Activated T-cell treated with anti-CD3 and anti-CD28 coated beads for 24 hours (primary cell): Measurements from ENCODE around the gene MROH7.

Experiments used
- DNase-seq: peaks from one replicate; pipeline ENCODE4 v3.0.0-alpha.2; 2020; ENCODE audit warnings: low read depth

Gene MROH7

GRCh38 chr1:54742282-54742681, 100.7 kb downstream of the MROH7 start:
- DNase-seq, result no peak

- DNase-seq, result no peak
These were observed 102.0 kb downstream of the MROH7 start for GRCh38 chr1:54743416-54744226.

DNA sequence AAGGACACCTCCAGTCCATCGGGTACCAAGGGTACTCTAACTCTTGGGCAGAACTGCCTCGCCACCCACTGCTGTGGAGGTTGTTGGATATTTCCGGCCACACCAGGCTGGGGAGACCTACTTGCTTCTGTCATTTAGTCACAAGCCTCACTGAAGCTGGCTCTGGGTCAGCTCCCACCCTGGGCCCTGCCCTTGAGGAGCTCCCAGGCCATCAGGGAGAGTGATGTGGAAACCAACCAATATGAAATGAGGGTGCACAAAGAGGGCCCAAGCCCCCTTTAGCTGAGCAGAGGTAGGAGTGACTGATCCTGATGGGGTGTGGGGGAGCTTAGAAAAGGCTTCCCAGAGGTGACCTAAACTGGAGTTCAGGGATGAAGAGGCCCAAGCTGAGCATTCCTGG, 103.1 kb downstream of the MROH7 start:
- no peak for DNase-seq

GRCh38 chr1:54745274-54745673, 103.7 kb downstream of the MROH7 start:
- DNase-seq, result no peak

DNA sequence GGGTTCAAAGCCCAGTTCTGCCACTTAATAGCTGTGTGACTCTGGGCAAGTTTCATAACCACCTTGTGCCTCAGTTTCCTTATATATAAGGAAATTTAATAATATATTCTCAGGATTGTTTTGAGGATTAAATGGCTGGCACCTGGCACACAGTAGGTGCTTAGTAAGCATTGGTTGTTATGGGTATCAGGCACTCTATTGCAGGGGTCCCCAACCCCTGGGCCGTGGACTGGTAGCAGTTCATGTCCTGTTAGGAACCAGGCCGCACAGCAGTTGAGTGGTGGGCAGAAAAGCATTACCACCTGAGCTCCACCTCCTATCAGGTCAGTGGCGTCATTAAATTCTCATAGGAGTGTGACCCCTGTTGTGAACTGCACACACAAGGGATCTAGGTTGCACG, 104.3 kb downstream of the MROH7 start:
- no peak for DNase-seq

- no peak for DNase-seq
These were observed 106.7 kb downstream of the MROH7 start for GRCh38 chr1:54748094-54748835.

- DNase-seq, result no peak
These were observed 109.0 kb downstream of the MROH7 start for GRCh38 chr1:54750596-54750995.

DNA sequence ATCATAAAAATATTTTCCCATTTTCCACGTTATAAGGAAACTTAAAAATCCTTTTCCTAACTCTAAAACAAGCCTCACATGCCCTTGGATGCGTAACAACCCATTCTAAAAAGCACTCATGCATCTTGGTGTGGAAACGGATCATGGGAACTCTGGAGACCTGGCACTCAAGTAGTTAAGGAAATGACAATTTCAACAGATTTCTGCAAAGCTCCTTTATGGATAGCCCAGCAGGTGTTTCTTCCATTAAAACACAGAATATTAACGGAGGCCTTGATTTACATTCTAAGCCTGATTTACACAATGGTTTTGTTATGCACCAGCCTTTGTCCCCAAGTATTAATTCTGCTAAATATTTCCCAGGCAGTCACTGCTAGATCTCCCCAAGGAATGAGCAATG, 109.8 kb downstream of the MROH7 start:
- DNase-seq, result no peak

- DNase-seq, result no peak
These were observed 112.5 kb downstream of the MROH7 start for GRCh38 chr1:54754045-54754444.

- DNase-seq, result no peak
These were observed 113.1 kb downstream of the MROH7 start for GRCh38 chr1:54754486-54755285.

GRCh38 chr1:54757833-54758232, 116.2 kb downstream of the MROH7 start:
- no peak for DNase-seq

- DNase-seq, result no peak
These were observed 117.2 kb downstream of the MROH7 start for GRCh38 chr1:54758678-54759348.
